HCT116 (cell line): ENCODE measurements around the gene C2CD2. TPM values are rescaled to one million over a fixed set of nuclear protein-coding genes. Genes with fewer than 3 reads are reported as not detected.

Source experiments
- ATAC-seq: fragments of 200-7000 bp; cut with Tn5 transposase; 2 replicates; pipeline ENCODE4 v1.9.1; 2020; ENCODE audit warnings: mild to moderate bottlenecking, moderate library complexity
- BruUV-seq: library from RNA; stranded (reverse); fragments of 400-500 nt; replicated peaks from 2 replicates; lab custom pipeline; 2021; lab: Mats Ljungman, UMichigan
- CTCF ChIA-PET: fragments of 300-600 bp; sonication (Branson Sonifier 250); formaldehyde crosslinking; loops from one replicate; lab custom pipeline; 2021; ENCODE audit warnings: antibody characterized with exemption; lab: Charles Lee
- POLR2A ChIA-PET: fragments of 300-600, 350-600 bp; sonication (Branson Sonifier 250); formaldehyde crosslinking; loops from one replicate; lab custom pipeline; 2021; ENCODE audit warnings: antibody characterized with exemption; lab: Charles Lee
- RAD21 ChIA-PET, 2 experiments: fragments of 300-600 bp; sonication (Branson Sonifier 250); formaldehyde crosslinking; loops; one replicate each; lab custom pipeline; 2023; ENCODE audit warnings: low total read pairs in 2 of 2; ENCODE audit not compliant: uncharacterized antibody in 2 of 2, unreplicated experiment in 2 of 2, low non-redundant PET in 1 of 2; lab: Charles Lee
- DNase-seq: peaks from one replicate; pipeline ENCODE4 v3.0.0-alpha.2; 2010; ENCODE audit warnings: low read depth, low spot score
- H2AFZ ChIP-seq: fragments of 200-600 bp; shearing (Covaris generic), sonication (generic); 2 replicates; pipeline ENCODE4 v1.6.1; 2017; ENCODE audit warnings: low read depth, mixed run types, mixed read lengths, antibody characterized with exemption, low read length; ENCODE audit not compliant: poor library complexity, severe bottlenecking
- H3K27ac ChIP-seq: 2 replicates; pipeline ENCODE4 v1.5.1; 2012; ENCODE audit warnings: low read depth, low read length
- H3K27me3 ChIP-seq: fragments of 200-600 bp; sonication (generic); 2 replicates; pipeline ENCODE4 v1.6.1; 2016; ENCODE audit warnings: mixed run types, low read length, mixed read lengths; ENCODE audit not compliant: insufficient read depth
- H3K36me3 ChIP-seq, 2 experiments: fragments of 200-500 bp in 1 of 2; fragments of 200-600 bp in 1 of 2; sonication (Bioruptor generic) in 1 of 2; sonication (generic) in 1 of 2; 2 replicates each; pipeline versions ENCODE4 v1.5.1 to v1.6.1; 2014 to 2016; ENCODE audit warnings: low read length in 2 of 2, inconsistent platforms in 1 of 2, mixed read lengths in 1 of 2, mixed run types in 1 of 2; ENCODE audit not compliant: insufficient read depth in 2 of 2, control insufficient read depth in 1 of 2
- H3K4me1 ChIP-seq, 2 experiments: fragments of 200-600 bp in 1 of 2; sonication (generic) in 1 of 2; 2 replicates each; pipeline versions ENCODE4 v1.5.1 to v1.6.1; 2012 to 2017; ENCODE audit warnings: low read length in 2 of 2, inconsistent platforms in 1 of 2, mild to moderate bottlenecking in 1 of 2, mixed read lengths in 1 of 2, mixed run types in 1 of 2, moderate library complexity in 1 of 2; ENCODE audit not compliant: insufficient read depth in 2 of 2, control insufficient read depth in 1 of 2
- H3K4me2 ChIP-seq: fragments of 200-600 bp; sonication (generic); 2 replicates; pipeline ENCODE4 v1.6.1; 2017; ENCODE audit warnings: mixed run types, low read length, mixed read lengths
- H3K4me3 ChIP-seq, 2 experiments: fragments of 200-600 bp in 1 of 2; sonication (generic) in 1 of 2; replicated peaks in 1 of 2; 2 replicates each; pipeline ENCODE4 v1.5.1; 2011 to 2016; ENCODE audit warnings: low read length in 2 of 2, control low read depth in 1 of 2, low read depth in 1 of 2, mild to moderate bottlenecking in 1 of 2, mixed read lengths in 1 of 2, mixed run types in 1 of 2
- H3K79me2 ChIP-seq: fragments of 200-600 bp; sonication (generic); 2 replicates; pipeline ENCODE4 v1.6.1; 2017; ENCODE audit warnings: mild to moderate bottlenecking, mixed run types, low read length, moderate library complexity, mixed read lengths; ENCODE audit not compliant: insufficient read depth
- H3K9ac ChIP-seq: fragments of 200-600 bp; sonication (generic); 2 replicates; pipeline ENCODE4 v1.6.1; 2016; ENCODE audit warnings: low read length, mixed read lengths
- H3K9me2 ChIP-seq: fragments of 200-600 bp; sonication (generic), shearing (Covaris generic); 2 replicates; pipeline ENCODE4 v1.6.1; 2017; ENCODE audit warnings: mixed run types, mild to moderate bottlenecking, moderate library complexity; ENCODE audit not compliant: insufficient read depth
- H3K9me3 ChIP-seq, 2 experiments: fragments of 200-500 bp in 1 of 2; fragments of 200-600 bp in 1 of 2; sonication (Bioruptor generic) in 1 of 2; sonication (generic) in 1 of 2; 2 replicates each; pipeline ENCODE4 v1.6.1; 2014 to 2017; ENCODE audit warnings: low read length in 2 of 2, mixed read lengths in 2 of 2, inconsistent platforms in 1 of 2, low read depth in 1 of 2, mild to moderate bottlenecking in 1 of 2, mixed run types in 1 of 2, moderate library complexity in 1 of 2; ENCODE audit not compliant: control insufficient read depth in 1 of 2, insufficient read depth in 1 of 2
- H4K20me1 ChIP-seq: fragments of 200-600 bp; sonication (generic), shearing (Covaris generic); 2 replicates; pipeline ENCODE4 v1.6.1; 2017; ENCODE audit warnings: mixed run types, mild to moderate bottlenecking, moderate library complexity; ENCODE audit not compliant: insufficient read depth
- CTCF ChIP-seq, 3 experiments: fragments of 200-600 bp in 1 of 3; sonication (generic) in 1 of 3; IDR thresholded peaks in 2 of 3; conservative IDR thresholded peaks in 1 of 3; 2 replicates each; pipeline ENCODE4 v1.5.1; 2012 to 2017; ENCODE audit warnings: low read depth in 2 of 3, low read length in 2 of 3, antibody characterized with exemption in 1 of 3, borderline replicate concordance in 1 of 3, control low read depth in 1 of 3, mild to moderate bottlenecking in 1 of 3, mixed read lengths in 1 of 3, mixed run types in 1 of 3, moderate library complexity in 1 of 3; ENCODE audit not compliant: insufficient read depth in 1 of 3
- EZH2phosphoT487 ChIP-seq: fragments of 200-600 bp; IDR thresholded peaks from 2 replicates; pipeline ENCODE4 v1.6.1; 2018; ENCODE audit warnings: antibody characterized with exemption, borderline replicate concordance
- FOSL1 ChIP-seq: IDR thresholded peaks from 2 replicates; pipeline ENCODE4 v1.6.1; 2012; ENCODE audit warnings: low read depth
- ZNF274 ChIP-seq: fragments of 200-500 bp; sonication (Bioruptor generic); IDR thresholded peaks from 2 replicates; pipeline ENCODE4 v1.6.1; 2014; ENCODE audit warnings: mild to moderate bottlenecking, low read depth, low read length, inconsistent platforms
- intact Hi-C: fragments of 100-400 bp; cut with micrococcal nuclease; formaldehyde crosslinking; loops from 2 replicates; pipeline ENCODE4 v1.10.0; 2022
- total RNA-seq: library from RNA; stranded (reverse); gene quantifications from one replicate; pipeline ENCODE4 v1.2.1, GENCODE V29; 2021; ENCODE audit not compliant: unreplicated experiment

The C2CD2 gene
- total RNA-seq, 1 experiment from 2014 or later: 22.0 TPM

- TF ChIP-seq ZNF274 (no peak), FOSL1 (no peak)
Measured at GRCh38 chr21:41933313-41934079, 20.3 kb downstream of the C2CD2 start (continued).

DNA sequence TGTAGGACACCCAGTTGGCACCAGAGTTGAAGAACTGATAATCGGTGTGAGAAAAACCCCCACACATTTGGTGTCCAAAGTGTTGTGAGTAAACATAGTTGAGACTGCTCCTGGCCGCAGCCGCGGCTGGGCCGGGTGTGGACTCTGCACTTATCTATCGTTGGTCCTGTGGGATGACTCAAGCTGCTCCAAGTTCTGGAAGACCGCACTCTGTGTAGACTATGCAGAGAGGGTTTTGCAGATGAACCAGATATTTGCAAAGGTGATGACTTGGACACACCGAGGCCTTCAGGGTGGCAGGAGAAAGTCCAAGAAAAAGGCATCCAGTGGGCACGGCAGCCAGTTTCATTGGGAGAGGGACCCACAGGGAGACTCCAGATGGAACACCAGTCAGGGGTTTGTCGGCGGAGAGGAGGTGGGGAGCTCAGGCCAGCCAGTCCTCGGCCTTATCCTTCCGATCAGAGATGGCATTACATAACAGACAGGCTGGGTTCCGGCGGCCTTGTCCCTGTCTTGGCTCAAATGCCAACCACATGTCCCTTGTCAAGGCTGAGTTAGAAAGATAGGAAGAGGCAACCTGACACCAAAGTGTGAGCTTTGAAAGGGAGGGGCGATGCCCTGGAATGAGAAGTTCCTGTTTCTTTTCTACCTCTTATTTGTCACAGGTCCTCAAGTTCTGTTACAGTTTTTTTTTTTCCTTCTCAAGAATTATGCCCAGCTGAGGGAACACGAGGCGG is 21.1 kb downstream of the C2CD2 start:
- peak overlapping the region; percentile 91 for H3K4me2 ChIP-seq
- H3K9ac ChIP-seq: peak overlapping the region; percentile 55
- intact Hi-C loops: loop anchor here (2.0 kb wide), 1 partner anchor 320 kb away; no protein-coding TSS in a partner anchor
- no peak overlapping the region for H2AFZ ChIP-seq
- H3K79me2 ChIP-seq: peaks cover 25% of the 10 kb centered on the region; the same call in 1 of the 2 replicates
- peak; percentile 78 for ATAC-seq
- TF ChIP-seq EZH2phosphoT487 (no peak), CTCF (IDR thresholded peaks at IDR 0.05 in 2 of 3, conservative IDR thresholded peaks at IDR 0.05 in 1 of 3; ENCODE audit: borderline replicate concordance in 1 of 3, insufficient read depth in 1 of 3, low read depth in 2 of 3, low read length in 2 of 3) (peak in 1 of 3 experiments; percentile 1; a peak in 2 of 6 replicates)
- no peaks in the 10 kb centered on the region for H3K27me3 ChIP-seq
- DNase-seq: peak; percentile 8
- ChIA-PET RAD21 (interaction anchor here (0.7 to 1.5 kb wide), 3 partner anchors 16 to 321 kb away, joined by 3 read pairs; no protein-coding TSS in a partner anchor), POLR2A (no interaction called here), CTCF (interaction anchor here (1.6 to 2.3 kb wide), 2 partner anchors 185 to 320 kb away, joined by 7 to 10 read pairs; no protein-coding TSS in a partner anchor)
- peak overlapping the region; percentile 20 to 48 for H3K4me3 ChIP-seq
- no peaks in the 10 kb centered on the region for H3K9me3 ChIP-seq
- peaks cover 40 to 46% of the 10 kb centered on the region in 2 experiments for H3K4me1 ChIP-seq
- no peaks in the 10 kb centered on the region for H3K9me2 ChIP-seq
- H3K27ac ChIP-seq: peak overlapping the region; percentile 75
- H4K20me1 ChIP-seq: no peaks in the 10 kb centered on the region
- no TSS peak for BruUV-seq
- H3K36me3 ChIP-seq: no peaks in the 10 kb centered on the region; a peak in 1 of 4 replicates
